Kidney epithelial cell (primary cell): Measurements from ENCODE around the gene MATR3. TPM values are rescaled to one million over a fixed set of nuclear protein-coding genes. Genes with fewer than 3 reads are reported as not detected.

Experiments
- DNase-seq: peaks from one replicate; pipeline ENCODE4 v3.0.0-alpha.2; 2010; ENCODE audit warnings: low read depth
- H3K27me3 ChIP-seq: 2 replicates; pipeline ENCODE4 v1.6.0; 2011; ENCODE audit warnings: low read length; ENCODE audit not compliant: control insufficient read depth, insufficient read depth
- H3K36me3 ChIP-seq: 2 replicates; pipeline ENCODE4 v1.5.1; 2011; ENCODE audit warnings: low read length; ENCODE audit not compliant: control insufficient read depth, insufficient read depth
- H3K4me3 ChIP-seq: 2 replicates; pipeline ENCODE4 v1.5.1; 2011; ENCODE audit warnings: low read depth, mild to moderate bottlenecking, control low read depth, low read length
- CTCF ChIP-seq: IDR thresholded peaks from 2 replicates; pipeline ENCODE4 v1.5.1; 2011; ENCODE audit warnings: mild to moderate bottlenecking, moderate library complexity, low read length, control low read depth, inconsistent platforms; ENCODE audit not compliant: insufficient read depth, poor library complexity, severe bottlenecking
- total RNA-seq: library from RNA; depleted of rRNA; stranded (reverse); fragments of >200 nt; gene quantifications from 2 replicates; pipeline ENCODE4 v1.2.3, GENCODE V29; 2015

The MATR3 gene
- total RNA-seq, 1 donor from 2014 or later = 266 TPM

- Histone ChIP-seq H3K4me3 (no peak overlapping the region), H3K27me3 (no peaks in the 10 kb centered on the region), H3K36me3 (no peaks in the 10 kb centered on the region)
- TF ChIP-seq CTCF = no peak
- no peak for DNase-seq
Observed at GRCh38 chr5:139358064-139358463, 64.5 kb downstream of the MATR3 start.

GRCh38 chr5:139360384-139360783 is 66.8 kb downstream of the MATR3 start:
- Histone ChIP-seq H3K4me3 (no peak overlapping the region), H3K27me3 (no peaks in the 10 kb centered on the region), H3K36me3 (no peaks in the 10 kb centered on the region)
- DNase-seq = no peak
- no peak for TF ChIP-seq CTCF

GRCh38 chr5:139361835-139362429 is 68.4 kb downstream of the MATR3 start:
- Histone ChIP-seq H3K4me3 (no peak overlapping the region), H3K27me3 (no peaks in the 10 kb centered on the region), H3K36me3 (no peaks in the 10 kb centered on the region)
- DNase-seq = no peak
- no peak for TF ChIP-seq CTCF

- DNase-seq = no peak
- Histone ChIP-seq H3K27me3 (no peaks in the 10 kb centered on the region), H3K4me3 (no peak overlapping the region), H3K36me3 (no peaks in the 10 kb centered on the region)
- no peak for TF ChIP-seq CTCF
Observed at GRCh38 chr5:139363937-139364336, 70.4 kb downstream of the MATR3 start.

GRCh38 chr5:139364466-139364865 is 70.9 kb downstream of the MATR3 start:
- no peak overlapping the region for H3K4me3 ChIP-seq
- no peak for DNase-seq
- H3K27me3 ChIP-seq = no peaks in the 10 kb centered on the region
- no peak for TF ChIP-seq CTCF
- H3K36me3 ChIP-seq = no peaks in the 10 kb centered on the region

GRCh38 chr5:139368613-139369012 is 75.1 kb downstream of the MATR3 start:
- DNase-seq = no peak
- TF ChIP-seq CTCF = no peak
- H3K27me3 ChIP-seq = no peaks in the 10 kb centered on the region
- H3K36me3 ChIP-seq = peaks cover 2% of the 10 kb centered on the region
- H3K4me3 ChIP-seq = no peak overlapping the region
